Inflammatory macrophage (primary cell): ENCODE results near the gene IFI27.
"Not testable (repeated sequence)": the region's sequence is repeated elsewhere in the genome, so short reads cannot be mapped to it uniquely, and the experiment has no call there.

Source experiments
- DNase-seq, 2 donors: peaks; one replicate each; pipeline ENCODE4 v3.0.0-alpha.2; 2020 to 2022
- total RNA-seq, 18 experiments: gene quantifications; one replicate each; lab custom pipeline; 2026; ENCODE audit warnings: mixed read lengths in 6 of 18, inconsistent platforms in 2 of 18; lab: John Stamatoyannopoulos, UW

IFI27 gene
- 0 to 30.2 (median 0.56) reads per million in 18 experiments for total RNA-seq

GRCh38 chr14:94110552-94111181 is at the start of gene IFI27:
Gene IFI27, plus strand, starts transcription at chr14:94110736.
- DNase-seq = no peak

DNA sequence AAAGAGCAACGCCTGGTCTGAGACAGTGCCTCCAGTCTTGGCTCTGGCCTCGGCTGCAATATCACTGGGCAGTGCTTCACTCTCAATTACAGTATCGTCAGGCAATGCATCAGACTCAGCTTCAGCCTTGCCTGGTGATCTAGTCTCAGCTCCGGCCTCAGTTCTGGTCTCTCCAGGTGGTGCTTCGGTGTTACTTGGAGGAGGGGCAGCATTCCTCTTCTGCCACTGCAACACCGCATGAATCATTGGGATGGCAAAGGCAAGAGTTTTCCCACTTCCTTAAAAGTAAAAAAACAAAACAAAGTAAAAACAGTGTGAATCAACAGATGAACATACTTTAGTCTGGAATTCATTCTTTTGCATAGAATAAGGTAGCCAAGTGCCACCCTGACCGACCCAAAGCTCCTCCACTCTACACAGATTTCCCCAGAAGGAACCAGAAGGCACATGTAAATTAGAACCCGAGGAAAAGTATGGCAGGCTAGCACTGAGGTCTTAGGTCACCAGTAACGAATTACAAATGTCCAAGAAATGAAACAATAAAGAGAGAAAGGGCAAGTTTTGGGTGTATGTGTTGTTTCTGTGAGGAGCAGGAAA is 48.1 kb upstream of the IFI27 start:
- DNase-seq = no peak

- DNase-seq = no peak
These were observed 44.4 kb upstream of the IFI27 start for GRCh38 chr14:94066089-94066676.

- DNase-seq = not testable (repeated sequence)
These were observed 38.5 kb upstream of the IFI27 start for GRCh38 chr14:94072076-94072475.

DNA sequence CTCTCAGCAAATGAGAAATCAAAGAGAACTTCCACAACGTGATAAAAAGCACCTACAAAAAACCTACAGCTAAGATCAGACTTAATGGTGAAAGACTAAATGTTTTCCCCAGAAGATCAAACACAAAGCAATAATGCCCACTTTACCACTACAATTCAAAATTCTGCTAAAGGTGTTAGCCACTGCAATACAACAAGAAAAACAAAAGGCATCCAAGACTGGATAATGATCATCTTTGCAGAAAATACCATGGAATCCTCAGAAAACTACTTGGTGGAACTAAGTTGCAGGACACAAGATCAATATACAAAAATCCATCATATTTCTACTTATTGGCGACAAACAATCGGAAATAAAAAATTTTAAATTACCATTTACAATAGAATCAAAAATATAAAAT is 36.0 kb upstream of the IFI27 start:
- DNase-seq = no peak

DNA sequence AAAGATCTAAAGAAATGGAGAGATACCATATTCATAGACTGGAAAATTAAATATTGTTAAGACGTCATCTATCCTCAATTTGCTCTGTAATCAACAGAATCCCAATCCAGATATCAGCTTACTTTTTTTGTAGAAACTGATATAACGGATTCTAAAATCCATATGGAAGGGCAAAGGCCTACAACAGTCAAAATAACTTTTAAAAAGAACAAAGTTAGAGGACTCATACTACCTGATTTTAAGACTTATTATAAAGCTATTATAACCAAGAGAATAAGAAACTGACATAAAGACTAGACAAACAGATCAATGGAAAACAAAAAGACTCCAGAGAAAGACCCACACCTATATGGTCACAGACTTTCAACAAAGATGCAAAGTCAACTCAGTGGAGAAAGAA is 35.5 kb upstream of the IFI27 start:
- DNase-seq = no peak

- no peak for DNase-seq
These were observed 33.3 kb upstream of the IFI27 start for GRCh38 chr14:94077111-94077821.

DNA sequence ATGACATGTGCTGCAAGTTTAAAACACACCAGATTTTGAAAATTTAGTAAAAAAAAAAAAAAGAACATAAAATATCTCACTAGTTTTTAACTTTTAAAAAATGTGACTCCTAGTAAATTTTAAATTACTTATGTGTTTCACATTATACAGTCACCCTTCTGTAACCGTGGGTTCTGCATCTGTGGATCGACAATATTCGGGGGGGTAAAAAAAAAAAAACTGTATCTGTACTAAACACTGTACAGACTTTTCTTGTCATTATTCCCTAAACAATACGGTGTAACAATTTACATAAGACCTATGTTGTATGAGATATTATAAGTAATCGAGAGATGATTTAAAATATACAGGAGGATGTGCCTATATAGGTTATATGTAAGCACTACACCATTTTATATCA is 32.7 kb upstream of the IFI27 start:
- DNase-seq = no peak

GRCh38 chr14:94079891-94080620 is 30.5 kb upstream of the IFI27 start:
- peak in 1 of 2 donors; percentile 30 for DNase-seq

DNA sequence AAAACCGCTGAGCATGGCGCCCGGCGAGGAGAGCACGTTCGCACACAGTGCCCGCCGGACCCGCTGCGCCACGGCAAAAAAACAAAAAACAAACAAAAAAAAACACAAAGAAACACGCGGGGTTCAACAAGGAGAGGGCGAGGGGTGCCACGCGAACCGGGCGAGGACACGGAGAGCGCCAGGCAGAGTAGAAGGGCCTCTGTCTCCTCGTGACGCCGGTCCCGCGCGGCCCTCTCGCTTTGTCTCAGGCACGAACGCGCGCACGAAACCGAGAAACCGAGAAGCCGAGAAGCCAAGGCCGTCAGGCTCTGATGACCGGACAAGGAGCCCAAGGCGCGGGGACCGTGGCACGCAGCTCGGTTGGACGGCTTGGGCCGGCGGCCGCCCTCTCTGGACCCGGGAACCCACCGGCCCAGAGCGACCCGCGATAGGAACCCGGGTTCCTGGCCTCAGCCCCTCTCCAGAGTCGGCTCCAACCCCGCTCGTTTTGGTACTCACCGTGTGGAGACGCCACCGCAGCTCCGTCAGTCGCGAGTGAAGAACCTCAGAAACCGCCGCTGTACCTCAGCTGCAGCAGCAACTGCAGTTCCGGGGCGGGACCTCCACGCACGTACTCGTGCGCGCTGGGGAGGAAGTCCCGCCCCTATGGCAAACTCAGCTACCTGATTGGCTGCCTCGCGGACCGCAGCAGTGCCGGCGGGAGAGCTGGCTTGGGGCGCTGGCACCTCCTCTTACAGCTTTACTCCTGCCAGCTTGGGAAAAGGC is 29.7 kb upstream of the IFI27 start, which contains the start of the genes DDX24 and IFI27L1:
DDX24 (minus strand) TSS at position 582 of the 765 bp plus-strand sequence. CDS start 1,460 bp downstream, outside the sequence.
IFI27L1 (plus strand) TSS at position 690 of the 765 bp plus-strand sequence. CDS start 15,628 bp downstream, outside the sequence.
- peak; percentile 96 to 97 for DNase-seq

GRCh38 chr14:94081386-94081820 is 29.1 kb upstream of the IFI27 start:
- DNase-seq = no peak

GRCh38 chr14:94087891-94088290 is 22.6 kb upstream of the IFI27 start:
- DNase-seq = no peak

DNA sequence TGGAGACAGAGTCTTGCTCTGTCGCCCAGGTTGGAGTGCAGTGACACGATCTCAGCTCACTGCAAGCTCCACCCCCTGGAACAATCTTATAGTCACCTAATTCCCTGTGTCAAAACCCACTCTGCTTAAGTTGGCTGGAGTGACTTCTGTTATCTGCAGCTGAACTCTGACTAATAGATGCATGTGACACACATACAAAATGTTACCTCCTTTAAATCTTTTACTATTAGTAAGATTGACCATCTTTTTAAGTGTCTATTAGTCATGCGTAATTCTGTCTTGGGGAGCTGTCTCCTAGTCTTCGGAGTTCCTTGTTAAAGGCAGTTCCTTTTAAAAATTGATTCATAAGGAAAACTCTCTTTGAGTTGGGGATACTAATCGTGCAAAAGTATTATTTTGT is 22.0 kb upstream of the IFI27 start:
- DNase-seq = no peak

DNA sequence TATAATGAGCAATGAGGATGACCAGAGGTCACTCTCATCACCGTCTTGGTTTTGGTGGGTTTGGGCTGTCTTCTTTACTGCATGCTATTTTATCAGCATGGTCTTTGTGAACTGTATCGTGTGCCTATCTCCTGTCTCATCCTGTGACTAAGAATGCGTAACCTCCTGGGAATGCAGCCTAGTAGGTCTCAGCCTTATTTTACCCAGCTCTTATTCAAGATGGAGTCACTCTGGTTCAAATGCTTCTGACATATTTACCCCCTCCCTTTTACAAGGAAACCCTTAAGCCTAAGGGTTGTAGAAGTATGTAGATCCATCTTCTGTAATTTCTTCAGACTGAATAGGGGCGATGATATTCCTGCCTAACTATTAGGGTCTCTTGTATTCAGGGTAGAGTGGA is 21.1 kb upstream of the IFI27 start:
- DNase-seq = no peak

GRCh38 chr14:94093418-94093817 is 17.1 kb upstream of the IFI27 start:
- DNase-seq = no peak

DNA sequence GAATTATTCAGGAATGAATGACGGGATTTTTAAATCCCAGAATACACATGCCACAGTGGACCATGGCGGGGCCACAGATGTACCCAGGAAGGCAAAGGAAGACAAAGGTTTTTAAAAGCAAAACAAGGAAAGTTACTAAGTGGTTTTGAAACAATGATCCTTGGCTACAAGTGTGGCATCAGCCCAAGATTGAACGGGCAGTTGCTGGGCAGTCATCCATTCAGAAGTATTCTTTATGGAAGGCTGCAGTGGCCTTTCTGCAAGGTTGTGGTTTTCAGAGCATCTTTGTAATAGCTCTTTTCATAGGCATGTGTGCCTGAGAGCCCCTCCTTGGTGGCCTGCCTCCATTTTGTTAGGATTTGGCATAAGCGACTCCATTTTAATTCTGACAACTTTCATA is 13.4 kb upstream of the IFI27 start:
- DNase-seq = no peak

GRCh38 chr14:94098326-94098992 is 12.1 kb upstream of the IFI27 start:
- no peak for DNase-seq

DNA sequence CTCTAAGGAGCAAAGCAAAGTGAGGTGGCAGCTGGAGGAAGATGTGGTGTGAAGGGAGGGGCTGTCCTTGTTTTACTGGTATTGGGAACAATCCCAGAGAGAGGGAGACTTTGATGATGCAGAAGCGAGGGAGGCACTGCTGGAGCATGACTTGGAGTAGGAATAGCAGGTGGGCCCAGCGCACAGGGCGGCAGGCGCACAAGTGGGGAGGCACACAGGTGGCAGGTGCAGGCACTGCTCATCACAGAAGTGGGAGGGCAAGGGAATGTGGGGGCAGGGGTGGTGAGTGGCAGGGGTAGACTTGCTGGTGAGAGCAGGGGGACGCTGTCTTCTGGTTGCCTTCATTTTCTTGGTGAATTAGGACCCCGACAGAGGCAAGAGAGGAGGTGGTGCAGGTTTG is 11.5 kb upstream of the IFI27 start:
- no peak for DNase-seq

- DNase-seq = no peak
These were observed 9.7 kb upstream of the IFI27 start for GRCh38 chr14:94100847-94101246.

DNA sequence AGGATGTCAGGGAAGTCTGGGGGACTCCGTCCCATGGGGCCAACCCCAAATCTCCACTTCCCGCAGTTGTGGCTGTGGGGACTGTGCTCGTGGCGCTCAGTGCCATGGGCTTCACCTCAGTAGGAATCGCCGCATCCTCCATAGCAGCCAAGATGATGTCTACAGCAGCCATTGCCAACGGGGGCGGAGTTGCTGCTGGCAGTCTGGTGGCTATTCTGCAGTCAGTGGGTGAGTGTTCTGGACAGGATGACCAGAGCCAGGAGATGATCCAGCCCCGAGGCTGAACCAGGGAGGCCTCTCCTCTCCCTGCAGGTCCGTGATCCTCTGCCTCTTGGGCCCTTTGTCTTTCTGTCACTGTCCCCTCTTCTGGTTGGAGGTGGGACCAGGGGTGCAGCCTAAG is 8.8 kb upstream of the IFI27 start:
- no peak for DNase-seq
